ENCODE data around the gene CCT5.

- TF ChIP-seq SNAI2 (CRISPR knock-in tag; IDR thresholded peaks at IDR 0.05) (no peak), ZNF565 (CRISPR knock-in tag; conservative IDR thresholded peaks at IDR 0.05; ENCODE audit: low read depth) (no peak), TOX (CRISPR knock-in tag; IDR thresholded peaks at IDR 0.05; ENCODE audit: borderline replicate concordance) (no peak), ESRRG (CRISPR knock-in tag; IDR thresholded peaks at IDR 0.05) (no peak)
Measured at GRCh38 chr5:10276691-10277090, 26.6 kb downstream of the CCT5 start.

Measured in SK-N-SH treated with all-trans-retinoic acid at 6 μM for 48 hours (cell line).